ENCODE data around the gene PADI4. TPM values are rescaled to one million over a fixed set of nuclear protein-coding genes. Genes with fewer than 3 reads are reported as not detected.

The PADI4 gene
- total RNA-seq, 1 experiment from 2014 or later, result 7.7 TPM

- POLR2A ChIA-PET (ENCODE audit: unreplicated experiment), result no interaction called here
- no peak for TF ChIP-seq EZH2 (IDR thresholded peaks at IDR 0.05; ENCODE audit: low read depth)
- TF ChIP-seq CTCF (conservative IDR thresholded peaks at IDR 0.05), result no peak
- H3K4me3 ChIP-seq, result no peak overlapping the region
- BruUV-seq (replicated peaks), result no TSS peak
- H3K4me1 ChIP-seq (replicated peaks; ENCODE audit: insufficient read depth), result peaks cover 24% of the 10 kb centered on the region
- H2AFZ ChIP-seq, result no peak overlapping the region
- CTCF ChIA-PET, result interaction anchor here (1.2 kb wide), 1 partner anchor 26 kb away, joined by 3 read pairs; no protein-coding TSS in a partner anchor
- DNase-seq, result no peak
- no peaks in the 10 kb centered on the region for H3K36me3 ChIP-seq (ENCODE audit: low read depth)
- no peaks in the 10 kb centered on the region for H3K9me3 ChIP-seq (ENCODE audit: insufficient read depth, low read depth)
- no peaks in the 10 kb centered on the region for H3K79me2 ChIP-seq (ENCODE audit: low read depth)
- no peaks in the 10 kb centered on the region for H4K20me1 ChIP-seq (ENCODE audit: insufficient read depth)
- no peaks in the 10 kb centered on the region for H3K9me2 ChIP-seq (ENCODE audit: insufficient read depth)
- no peak overlapping the region for H3K27ac ChIP-seq
- no peaks in the 10 kb centered on the region; the same call in 1 of the 2 replicates for H3F3A ChIP-seq (ENCODE audit: insufficient read depth, low read depth)
- intact Hi-C loops (cut with micrococcal nuclease; ENCODE audit: unreplicated experiment), result loop anchor here (10.0 kb wide), 1 partner anchor 218 kb away; the partner anchor contains the start of gene SDHB
- no peaks in the 10 kb centered on the region for H3K27me3 ChIP-seq (ENCODE audit: insufficient read depth, low read depth)
- no peak overlapping the region for H3K4me2 ChIP-seq
Observed at GRCh38 chr1:17273096-17273495, 34.9 kb upstream of the PADI4 start.

- Histone ChIP-seq H3K79me2 (ENCODE audit: low read depth) (no peaks in the 10 kb centered on the region), H4K20me1 (ENCODE audit: insufficient read depth) (no peaks in the 10 kb centered on the region), H3K27me3 (ENCODE audit: insufficient read depth, low read depth) (no peaks in the 10 kb centered on the region), H3F3A (ENCODE audit: insufficient read depth, low read depth) (no peaks in the 10 kb centered on the region; the same call in 1 of the 2 replicates), H3K4me1 (replicated peaks; ENCODE audit: insufficient read depth) (peaks cover 24% of the 10 kb centered on the region), H3K9me2 (ENCODE audit: insufficient read depth) (no peaks in the 10 kb centered on the region), H3K4me2 (no peak overlapping the region), H3K27ac (no peak overlapping the region), H3K36me3 (ENCODE audit: low read depth) (no peaks in the 10 kb centered on the region), H3K9me3 (ENCODE audit: insufficient read depth, low read depth) (no peaks in the 10 kb centered on the region), H3K4me3 (no peak overlapping the region), H2AFZ (no peak overlapping the region)
- intact Hi-C loops (cut with micrococcal nuclease; ENCODE audit: unreplicated experiment), result loop anchor here (1.0 to 10.0 kb wide), 3 partner anchors 37 to 220 kb away; partner anchors contain the start of gene SDHB
- TF ChIP-seq EZH2 (IDR thresholded peaks at IDR 0.05; ENCODE audit: low read depth) (no peak), CTCF (conservative IDR thresholded peaks at IDR 0.05) (peak; percentile 75)
- POLR2A ChIA-PET (ENCODE audit: unreplicated experiment), result no interaction called here
- CTCF ChIA-PET, result interaction anchor here (0.6 to 1.4 kb wide), 7 partner anchors 15 to 148 kb away, joined by 3 to 5 read pairs (median 3); no protein-coding TSS in a partner anchor
- no TSS peak for BruUV-seq (replicated peaks)
- DNase-seq, result peak; percentile 37 to 71
Observed at GRCh38 chr1:17274186-17275170, 33.5 kb upstream of the PADI4 start.

- intact Hi-C loops (cut with micrococcal nuclease; ENCODE audit: unreplicated experiment), result loop anchor here (1.0 to 10.0 kb wide), 3 partner anchors 60 to 222 kb away; partner anchors contain the start of gene SDHB
- Histone ChIP-seq H3K4me2 (peak overlapping the region; percentile 52), H3K27ac (peak overlapping the region; percentile 50; the same call in 1 of the 2 replicates), H4K20me1 (ENCODE audit: insufficient read depth) (no peaks in the 10 kb centered on the region), H3K27me3 (ENCODE audit: insufficient read depth, low read depth) (no peaks in the 10 kb centered on the region), H3K4me3 (no peak overlapping the region), H3K9me3 (ENCODE audit: insufficient read depth, low read depth) (no peaks in the 10 kb centered on the region), H3K36me3 (ENCODE audit: low read depth) (no peaks in the 10 kb centered on the region), H2AFZ (no peak overlapping the region), H3K79me2 (ENCODE audit: low read depth) (no peaks in the 10 kb centered on the region), H3K9me2 (ENCODE audit: insufficient read depth) (no peaks in the 10 kb centered on the region), H3K4me1 (replicated peaks; ENCODE audit: insufficient read depth) (peaks cover 24% of the 10 kb centered on the region), H3F3A (ENCODE audit: insufficient read depth, low read depth) (no peaks in the 10 kb centered on the region; the same call in 1 of the 2 replicates)
- ChIA-PET POLR2A (ENCODE audit: unreplicated experiment) (interaction anchor here (0.5 to 1.0 kb wide), 4 partner anchors 28 to 154 kb away, joined by 3 to 12 read pairs (median 8); no protein-coding TSS in a partner anchor), CTCF (interaction anchor here (0.5 to 1.3 kb wide), 10 partner anchors 13 to 93 kb away, joined by 3 to 11 read pairs (median 6); no protein-coding TSS in a partner anchor)
- no TSS peak for BruUV-seq (replicated peaks)
- no peak for TF ChIP-seq EZH2 (IDR thresholded peaks at IDR 0.05; ENCODE audit: low read depth)
- 0 out of 2 replicates have a peak, but pooled peaks have one; percentile 21 for TF ChIP-seq CTCF (conservative IDR thresholded peaks at IDR 0.05)
- peak; percentile 88 for DNase-seq
Observed at GRCh38 chr1:17276568-17276967, 31.4 kb upstream of the PADI4 start.
